ENCODE measurements around the gene CST4.
"Not testable (repeated sequence)": the region's sequence is repeated elsewhere in the genome, so short reads cannot be mapped to it uniquely, and the experiment has no call there.

The CST4 gene

DNA sequence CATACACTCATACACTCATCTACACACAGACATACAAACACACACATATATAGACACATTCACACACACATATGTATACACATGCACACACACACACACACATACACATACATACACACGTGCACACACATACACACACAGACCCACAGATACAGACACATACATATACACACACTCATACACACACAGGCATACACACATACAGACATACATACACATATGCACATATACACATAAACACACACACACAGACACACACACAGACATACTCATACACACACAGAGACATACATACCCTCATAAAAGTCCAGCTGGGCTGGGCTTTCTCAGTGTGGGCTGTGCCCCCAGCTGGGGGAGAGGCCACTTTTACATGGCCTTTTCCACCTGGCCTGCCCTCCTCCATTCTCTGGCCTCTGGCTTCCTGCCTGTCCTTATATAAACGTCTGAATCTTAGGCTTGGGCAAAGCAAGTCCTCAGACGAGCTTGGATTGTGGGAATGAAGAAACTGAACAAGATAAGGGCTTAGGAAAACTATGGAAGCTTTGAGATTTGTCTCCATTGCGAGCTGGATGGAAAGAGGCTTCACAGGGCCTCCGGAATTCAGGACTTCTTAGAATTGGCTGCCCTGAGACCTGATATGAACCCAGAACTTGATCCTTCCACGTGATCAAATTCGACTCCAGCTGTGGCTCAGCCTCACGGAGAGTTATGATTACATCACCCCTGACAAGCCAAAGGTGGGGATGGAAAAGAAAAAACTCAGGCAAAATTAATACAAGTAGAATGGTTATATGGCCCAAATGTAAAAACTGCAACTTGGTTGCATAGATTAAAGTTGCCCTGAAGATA is 28.6 kb downstream of the CST4 start:
- DNase-seq, result no peak

- DNase-seq, result not testable (repeated sequence)
Observed at GRCh38 chr20:23659610-23659988, 29.2 kb downstream of the CST4 start.

DNA sequence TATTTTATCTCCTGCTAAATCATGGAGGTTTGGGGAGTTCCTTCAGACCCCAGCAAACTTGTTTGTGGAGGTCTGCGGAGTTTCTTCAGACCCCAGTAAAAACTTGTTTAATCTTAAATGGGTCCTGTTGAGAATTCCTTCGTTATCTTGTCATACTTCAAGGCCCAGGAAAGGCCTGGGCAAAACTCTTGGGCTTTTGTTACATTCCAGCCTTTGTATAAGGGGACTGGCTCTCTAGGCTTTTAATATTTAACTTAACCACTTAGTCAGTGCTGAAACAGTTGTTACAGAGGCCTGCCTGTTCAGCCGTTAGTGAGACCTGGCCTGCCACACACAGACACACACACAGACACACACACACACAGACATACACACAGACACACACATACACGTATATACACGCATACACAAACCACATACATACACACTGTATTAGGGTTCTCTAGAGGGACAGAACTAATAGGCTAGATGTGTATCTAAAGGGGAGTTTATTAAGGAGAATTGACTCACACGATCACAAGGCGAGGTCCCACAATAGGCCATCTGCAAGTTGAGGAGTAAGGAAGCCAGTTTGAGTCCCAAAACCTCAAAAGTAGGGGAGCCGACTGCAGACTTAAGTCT is 29.7 kb downstream of the CST4 start:
- DNase-seq, result no peak

- no peak for DNase-seq
Observed at GRCh38 chr20:23658336-23658735, 30.5 kb downstream of the CST4 start.

GRCh38 chr20:23657202-23657601 is 31.6 kb downstream of the CST4 start:
- DNase-seq, result no peak

GRCh38 chr20:23656372-23656771 is 32.5 kb downstream of the CST4 start:
- peak in 4 of 14 donors; percentile 54 to 67 (median 64) for DNase-seq

DNA sequence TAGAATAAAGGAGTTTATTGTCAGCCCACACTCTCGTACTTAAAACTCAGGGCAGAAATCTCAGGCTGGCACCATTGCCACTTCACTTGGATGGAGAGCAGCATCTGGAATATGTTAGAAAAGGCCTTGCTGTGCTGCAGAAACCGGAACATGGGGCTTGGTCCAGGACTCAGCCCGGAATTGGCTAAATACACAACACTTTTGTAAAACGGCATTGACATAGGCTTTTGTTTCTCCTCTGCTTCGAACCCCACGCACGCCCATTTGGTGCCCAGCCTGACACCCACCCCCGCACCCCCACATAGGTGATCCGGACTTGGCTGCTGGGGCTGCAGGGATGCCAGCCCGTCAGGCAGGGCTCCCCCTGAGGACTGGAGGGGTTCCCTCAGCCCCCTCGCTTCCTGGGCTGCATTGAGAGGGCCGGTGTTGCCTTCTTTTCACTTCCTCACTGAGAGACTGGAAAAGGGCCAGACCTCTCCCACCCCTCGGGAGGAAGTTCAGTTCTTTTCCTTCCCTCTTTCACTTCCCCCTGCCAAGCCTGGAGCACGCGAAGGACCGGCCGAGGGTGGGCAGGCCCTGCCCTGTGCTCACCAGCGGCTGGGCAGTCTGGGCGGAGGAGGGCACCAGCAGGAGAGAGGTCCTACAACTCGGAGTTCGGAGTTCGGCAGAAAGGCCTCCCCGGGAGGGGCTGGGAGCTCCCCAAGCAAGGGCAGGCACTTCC is 33.2 kb downstream of the CST4 start:
- DNase-seq, result peak in 11 of 14 donors; percentile 66 to 92 (median 71)

DNA sequence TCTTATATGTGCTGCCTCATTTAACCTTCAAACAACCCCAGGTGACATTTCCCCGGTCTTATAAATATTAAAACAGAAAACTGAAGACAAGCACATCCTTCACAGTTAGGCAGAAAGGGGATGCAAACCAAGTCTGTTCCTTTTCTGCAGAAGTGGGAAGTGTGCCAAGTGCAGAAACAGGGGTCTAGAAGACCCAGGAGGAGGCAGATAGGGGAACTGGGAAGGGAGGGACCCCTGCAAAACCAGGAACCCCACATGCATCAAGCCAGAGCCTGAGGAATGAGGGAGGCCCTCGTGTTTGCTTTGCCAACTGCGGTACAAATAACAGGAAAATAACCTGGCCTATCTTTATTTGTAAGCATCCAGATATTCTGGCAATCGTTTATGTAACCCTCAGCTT is 34.1 kb downstream of the CST4 start:
- peak in 1 of 14 donors; percentile 18 for DNase-seq

GRCh38 chr20:23654000-23654399 is 34.8 kb downstream of the CST4 start:
- no peak for DNase-seq

DNA sequence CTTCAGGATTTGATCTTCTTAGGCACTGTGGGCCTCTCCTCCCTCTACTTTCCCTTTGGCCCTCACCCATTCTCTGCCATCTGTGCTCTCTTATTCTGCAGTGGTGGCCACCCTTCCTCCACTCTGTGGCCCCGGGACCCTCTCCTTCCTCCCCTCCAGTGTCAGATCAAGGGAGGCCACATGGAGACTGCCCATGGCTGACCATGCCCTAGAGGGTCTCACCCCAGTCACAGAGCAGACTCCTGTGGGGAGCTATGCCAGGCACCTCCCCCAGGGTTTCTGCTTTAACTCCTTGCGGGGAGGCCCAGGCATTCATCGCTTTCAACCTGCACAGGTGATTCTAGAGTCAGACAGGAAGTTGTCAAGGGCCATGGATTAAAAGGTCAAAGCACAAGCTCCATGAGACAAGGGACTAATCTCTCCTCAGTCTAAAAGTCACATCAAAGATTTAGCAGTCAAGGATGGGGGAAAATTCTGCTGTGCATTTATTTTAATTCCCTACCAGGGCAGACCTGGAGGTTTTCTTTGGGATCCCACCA is 35.4 kb downstream of the CST4 start:
- no peak for DNase-seq

GRCh38 chr20:23652926-23653325 is 35.9 kb downstream of the CST4 start:
- no peak for DNase-seq

GRCh38 chr20:23652371-23652770 is 36.5 kb downstream of the CST4 start:
- no peak for DNase-seq

- no peak for DNase-seq
Observed at GRCh38 chr20:23651117-23651516, 37.7 kb downstream of the CST4 start.

GRCh38 chr20:23649830-23650417 is 38.9 kb downstream of the CST4 start:
- no peak for DNase-seq

DNA sequence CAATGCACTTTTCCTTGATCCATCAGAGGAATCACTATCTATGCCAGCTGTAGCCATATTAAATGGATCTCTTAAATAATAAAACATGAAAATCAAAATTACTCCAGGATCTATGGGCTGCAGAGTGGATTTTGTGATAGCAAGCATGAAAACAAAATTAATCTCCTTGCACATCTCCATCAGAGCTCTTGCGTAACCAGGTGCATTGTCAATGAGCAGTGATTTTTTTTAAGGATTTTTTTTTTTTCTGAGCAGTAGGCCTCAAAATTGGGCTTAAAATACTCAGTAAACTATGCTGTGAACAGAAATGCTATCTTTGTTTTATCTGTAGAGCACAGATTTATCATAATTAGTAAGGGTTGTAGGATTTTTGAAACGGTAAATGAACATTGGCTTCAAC is 39.6 kb downstream of the CST4 start:
- DNase-seq, result no peak

DNA sequence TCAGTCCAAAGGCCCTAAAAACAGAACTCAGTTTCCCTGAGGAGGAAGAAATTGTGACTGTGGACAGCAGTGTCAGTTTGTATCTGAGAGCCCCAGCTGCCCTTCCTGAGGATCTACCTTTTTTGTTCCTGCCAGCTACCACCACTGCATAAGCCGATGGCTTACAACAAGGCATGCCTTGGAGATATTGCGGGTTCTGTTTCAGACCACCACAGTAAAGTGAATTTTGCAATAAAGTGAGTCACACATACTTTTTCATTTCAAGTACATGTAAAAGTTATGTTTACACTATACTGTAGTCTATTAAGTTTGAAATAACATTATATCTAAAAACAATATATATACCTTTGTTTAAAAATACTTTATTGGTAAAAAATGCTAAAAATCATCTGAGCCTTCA is 41.5 kb downstream of the CST4 start:
- DNase-seq, result no peak

DNA sequence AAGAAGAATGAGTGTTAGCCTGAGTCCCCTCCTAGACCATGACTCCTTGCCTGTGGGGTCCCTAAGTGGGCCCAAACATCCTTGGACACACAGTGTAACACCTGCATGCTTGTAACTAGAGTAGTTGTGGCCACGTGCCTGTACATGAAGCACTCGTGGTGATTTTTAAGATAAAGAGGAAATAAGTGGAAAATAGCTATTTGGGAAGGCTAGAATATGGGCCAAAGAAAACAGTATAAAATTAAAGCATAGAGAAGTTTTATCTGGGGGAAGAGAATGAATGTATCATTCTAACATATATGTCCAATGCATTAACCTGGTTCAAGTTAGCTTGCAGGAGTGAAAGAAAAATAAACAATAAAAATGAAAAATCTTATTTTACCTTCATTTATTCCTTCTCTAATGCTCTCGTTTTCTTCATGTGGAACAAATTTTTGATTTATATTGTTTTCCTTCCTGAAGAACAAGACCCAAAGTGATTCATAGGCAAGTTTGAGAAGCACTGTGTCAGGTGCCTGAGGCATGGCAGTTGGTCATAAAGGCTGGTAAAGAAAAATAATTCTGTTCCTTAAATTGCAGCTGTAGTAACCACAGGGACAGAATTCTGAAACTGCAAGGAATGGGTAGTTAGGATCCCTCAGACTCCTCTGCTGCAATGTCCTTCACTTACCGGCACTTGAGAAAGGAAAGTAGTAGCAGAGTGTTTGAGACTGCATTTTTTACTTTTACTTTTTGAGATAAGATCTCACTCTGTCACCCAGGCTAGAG is 42.5 kb downstream of the CST4 start:
- DNase-seq, result no peak

- DNase-seq, result no peak
Observed at GRCh38 chr20:23645575-23645974, 43.3 kb downstream of the CST4 start.

- no peak for DNase-seq
Observed at GRCh38 chr20:23644164-23644563, 44.7 kb downstream of the CST4 start.

- no peak for DNase-seq
Observed at GRCh38 chr20:23643659-23644058, 45.2 kb downstream of the CST4 start.

DNA sequence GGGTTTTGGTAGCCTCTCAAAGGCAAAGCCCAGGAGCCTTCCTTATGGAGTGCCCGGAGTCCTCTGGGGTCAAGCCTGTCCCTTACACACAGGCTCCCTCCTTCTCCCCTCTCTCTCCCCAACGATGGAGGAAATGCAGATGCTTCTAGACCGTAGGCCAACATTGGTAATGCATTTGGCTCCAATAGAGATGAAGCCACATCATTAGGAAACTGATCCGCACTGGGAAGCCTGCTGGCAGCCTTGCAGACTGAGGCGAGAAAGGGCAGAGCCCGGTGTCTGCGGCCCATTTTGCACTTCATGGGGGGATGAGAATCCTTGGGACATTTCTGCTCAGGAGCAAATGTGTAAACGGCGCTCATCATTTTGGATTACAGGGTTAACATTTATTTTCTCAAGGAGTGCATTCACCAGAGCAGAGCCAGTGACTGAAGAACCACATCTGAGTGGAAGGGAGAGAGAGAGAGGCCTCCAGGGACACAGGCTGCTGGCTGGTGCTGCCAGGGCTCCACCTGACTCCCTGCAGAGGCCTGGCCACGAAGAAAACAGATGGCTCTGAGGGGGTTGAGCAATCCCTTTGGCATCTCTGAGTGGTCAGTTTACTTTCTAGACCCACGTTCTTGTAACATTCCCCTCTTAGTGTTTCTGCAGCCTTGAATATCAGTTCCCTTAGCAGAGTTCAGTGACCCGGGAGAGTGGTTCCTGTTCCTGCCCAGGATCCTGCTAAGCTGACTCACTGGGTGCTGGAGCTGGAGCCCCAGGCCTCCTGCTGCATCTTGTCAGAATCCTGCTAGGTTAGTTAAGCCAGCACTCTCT is 46.7 kb downstream of the CST4 start:
- peak in 6 of 14 donors; percentile 25 to 48 (median 40) for DNase-seq
